HG03159 (cell line): ENCODE data around the gene RBM26.
A peak's percentile ranks its signal among the peaks of the same experiment; 100 is the strongest.

Experiments used
- ATAC-seq: cut with Tn5 transposase; IDR thresholded peaks from one replicate; pipeline ENCODE4 v1.9.1; 2021; ENCODE audit warnings: mild to moderate bottlenecking, moderate library complexity; ENCODE audit not compliant: unreplicated experiment

Gene RBM26

GRCh38 chr13:79423801-79424642, 18.0 kb upstream of the RBM26 start:
- ATAC-seq, result peak; percentile 85

GRCh38 chr13:79423340-79423739, 17.3 kb upstream of the RBM26 start:
- no peak for ATAC-seq

- ATAC-seq, result no peak
Measured at GRCh38 chr13:79419365-79419764, 13.3 kb upstream of the RBM26 start.

- no peak for ATAC-seq
Measured at GRCh38 chr13:79417741-79418140, 11.7 kb upstream of the RBM26 start.

GRCh38 chr13:79413521-79413920, 7.5 kb upstream of the RBM26 start:
- no peak for ATAC-seq

GRCh38 chr13:79409828-79410227, 3.8 kb upstream of the RBM26 start:
- no peak for ATAC-seq

GRCh38 chr13:79407349-79407979, 1.4 kb upstream of the RBM26 start:
- ATAC-seq, result no peak

GRCh38 chr13:79406597-79406908, 498 bp upstream of the RBM26 start:
- ATAC-seq, result peak; percentile 21

GRCh38 chr13:79405501-79405830, 589 bp downstream of the RBM26 start:
- peak; percentile 48 for ATAC-seq

GRCh38 chr13:79404985-79405384, 1.1 kb downstream of the RBM26 start:
- no peak for ATAC-seq

- no peak for ATAC-seq
Measured at GRCh38 chr13:79404361-79404760, 1.7 kb downstream of the RBM26 start.

GRCh38 chr13:79403113-79403512, 2.9 kb downstream of the RBM26 start:
- no peak for ATAC-seq

GRCh38 chr13:79402679-79403078, 3.4 kb downstream of the RBM26 start:
- no peak for ATAC-seq

GRCh38 chr13:79402074-79402635, 3.9 kb downstream of the RBM26 start:
- no peak for ATAC-seq

- peak; percentile 42 for ATAC-seq
Measured at GRCh38 chr13:79401259-79402070, 4.6 kb downstream of the RBM26 start.

GRCh38 chr13:79398915-79399314, 7.1 kb downstream of the RBM26 start:
- ATAC-seq, result no peak

GRCh38 chr13:79398127-79398526, 7.9 kb downstream of the RBM26 start:
- ATAC-seq, result no peak

- ATAC-seq, result no peak
Measured at GRCh38 chr13:79395881-79396280, 10.2 kb downstream of the RBM26 start.

GRCh38 chr13:79393564-79394249, 12.3 kb downstream of the RBM26 start:
- ATAC-seq, result peak; percentile 81

- no peak for ATAC-seq
Measured at GRCh38 chr13:79392882-79393563, 13.0 kb downstream of the RBM26 start.
